GM12892 (cell line): ENCODE data around the gene MINK1.

Source experiments
- POLR2A ChIP-seq: IDR thresholded peaks from 2 replicates; pipeline ENCODE4 v1.6.1; 2011; ENCODE audit warnings: low read depth, low read length, control low read depth
- POLR2AphosphoS5 ChIP-seq: IDR thresholded peaks from 2 replicates; pipeline ENCODE4 v1.6.1; 2011; ENCODE audit warnings: low read depth, low read length, control low read depth

GRCh38 chr17:4893721-4894560, 60.8 kb downstream of the MINK1 start:
- TF ChIP-seq POLR2A (no peak), POLR2AphosphoS5 (no peak)
